ENCODE data around the gene KIRREL1. TPM values are rescaled to one million over a fixed set of nuclear protein-coding genes. Genes with fewer than 3 reads are reported as not detected.

KIRREL1 gene
- total RNA-seq, 1 donor from 2014 or later = 2.2 TPM

DNA sequence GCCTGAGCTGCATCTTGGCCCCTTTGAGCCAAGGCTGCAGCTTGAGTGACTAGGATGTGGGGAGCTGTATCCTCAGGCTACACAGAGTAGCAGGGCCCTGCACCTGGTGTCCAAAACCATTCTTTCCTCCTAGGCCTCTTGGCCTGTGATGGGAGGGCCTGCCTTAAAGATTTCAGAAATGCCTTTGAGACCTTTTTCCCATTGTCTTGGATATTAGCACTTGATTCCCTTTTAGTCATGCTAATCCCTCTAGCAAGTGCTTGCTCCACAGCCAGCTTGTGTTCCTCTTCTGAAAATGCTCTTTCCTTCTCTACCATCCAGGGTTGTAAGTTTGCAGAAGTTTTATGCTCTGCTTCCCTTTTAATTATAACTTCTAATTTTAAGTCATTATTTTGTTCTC lies 21.7 kb upstream of the KIRREL1 start:
- no peak for DNase-seq (ENCODE audit: low spot score)
- no peak for ATAC-seq

GRCh38 chr1:157975228-157975950 lies 18.1 kb upstream of the KIRREL1 start:
- DNase-seq (ENCODE audit: low spot score) = no peak
- no peak for ATAC-seq

DNA sequence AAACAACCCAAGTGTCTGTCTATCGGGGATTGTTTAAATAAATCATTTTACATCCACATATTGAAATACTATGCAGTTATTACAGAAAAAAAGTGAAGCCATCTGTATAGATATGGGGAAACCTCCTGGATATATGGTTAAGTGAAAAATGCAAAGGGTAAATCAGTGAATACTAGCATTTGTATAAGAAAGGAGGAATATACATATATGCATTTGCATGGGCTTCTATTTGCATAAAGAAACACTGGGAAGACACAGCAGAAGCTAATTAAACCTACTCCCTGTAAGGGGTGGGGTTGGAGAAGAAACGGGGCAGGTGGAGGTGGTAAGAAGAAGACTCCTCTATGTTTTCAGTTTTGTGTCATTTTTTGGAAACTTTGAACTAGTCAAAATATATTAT lies 16.6 kb upstream of the KIRREL1 start:
- ATAC-seq (no peak), DNase-seq (ENCODE audit: low spot score) (no peak)

DNA sequence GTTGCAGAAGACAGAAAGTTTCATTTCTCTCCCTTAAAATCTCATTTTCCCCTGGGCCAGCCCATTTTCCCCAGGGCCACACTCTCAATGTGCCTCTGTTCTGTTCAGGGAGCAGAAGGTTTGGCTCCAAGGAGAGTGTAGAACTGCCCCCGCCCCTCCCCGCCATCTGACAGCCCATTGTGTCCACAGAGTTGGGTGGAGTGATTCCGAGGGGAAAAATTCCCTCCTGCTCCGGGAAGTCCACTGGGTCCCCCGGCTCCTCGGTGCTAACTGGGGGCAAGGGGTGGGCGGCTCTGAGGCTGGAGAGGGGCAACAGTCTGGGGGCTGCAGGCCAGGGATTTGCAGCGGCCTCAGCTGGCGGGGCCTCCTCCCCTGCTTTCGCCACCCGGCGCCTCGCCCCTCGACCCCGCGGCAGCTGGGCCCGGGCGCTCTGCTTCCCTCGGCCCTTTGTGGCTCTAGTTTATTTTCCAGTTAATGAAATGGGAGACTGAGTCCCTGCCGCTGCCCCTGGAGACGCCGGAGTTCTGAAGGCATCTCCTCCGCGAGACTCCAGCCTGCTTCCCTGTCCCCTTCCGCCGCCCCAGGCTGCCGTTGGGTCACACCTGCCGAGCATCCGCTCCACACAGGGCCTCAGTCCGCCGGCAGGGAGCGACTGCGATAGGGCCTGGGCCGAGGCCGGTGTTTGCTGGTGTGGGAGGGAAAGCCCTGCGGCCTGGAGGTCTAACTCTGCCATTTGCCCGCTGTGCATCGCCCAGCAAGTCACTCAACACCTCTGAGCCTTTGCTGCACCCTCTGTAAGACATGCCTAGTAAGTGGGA lies 14.7 kb upstream of the KIRREL1 start:
- no peak for ATAC-seq
- DNase-seq (ENCODE audit: low spot score) = no peak

DNA sequence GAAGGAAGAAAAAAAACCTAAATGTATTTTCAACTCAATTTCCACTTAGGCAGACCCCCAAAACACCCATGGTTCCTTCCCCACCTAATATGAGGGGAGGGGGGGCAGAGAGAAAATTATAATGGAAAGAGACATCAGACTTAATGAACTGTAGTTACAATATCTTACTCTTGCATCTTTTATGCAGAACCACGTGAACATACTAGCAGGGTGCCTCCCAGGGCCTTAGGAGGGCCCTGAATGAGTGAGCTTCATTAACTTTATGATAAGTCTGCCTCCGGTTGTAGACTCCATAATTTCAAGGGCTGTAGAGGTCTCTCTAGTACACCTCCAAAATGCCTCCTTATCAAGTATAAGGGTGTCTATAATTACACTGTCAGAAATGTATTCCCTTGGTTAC lies 11.3 kb upstream of the KIRREL1 start:
- ATAC-seq = no peak
- DNase-seq (ENCODE audit: low spot score) = no peak

- DNase-seq (ENCODE audit: low spot score) (no peak), ATAC-seq (no peak)
Observed at GRCh38 chr1:157983787-157984186, 9.7 kb upstream of the KIRREL1 start.

DNA sequence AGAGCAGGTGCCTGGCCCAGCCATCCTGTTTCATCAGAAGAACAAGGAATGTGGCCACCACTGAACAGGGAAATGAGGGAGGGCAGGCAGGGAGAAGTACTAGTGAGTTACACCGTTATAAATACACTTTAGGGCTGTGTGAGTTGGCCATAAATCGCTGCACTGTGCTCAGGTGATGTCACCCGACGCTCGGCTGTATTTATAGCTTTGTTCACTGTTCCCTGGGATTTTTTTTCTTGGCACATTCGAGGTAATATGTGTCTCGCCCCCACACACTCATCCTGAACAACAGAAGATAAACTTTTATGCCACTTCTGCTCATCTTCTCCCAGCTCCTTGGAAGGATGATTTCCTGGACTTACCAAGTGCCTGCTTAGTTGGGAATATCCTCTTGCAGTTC lies 9.0 kb upstream of the KIRREL1 start:
- DNase-seq (ENCODE audit: low spot score) = no peak
- no peak for ATAC-seq

DNA sequence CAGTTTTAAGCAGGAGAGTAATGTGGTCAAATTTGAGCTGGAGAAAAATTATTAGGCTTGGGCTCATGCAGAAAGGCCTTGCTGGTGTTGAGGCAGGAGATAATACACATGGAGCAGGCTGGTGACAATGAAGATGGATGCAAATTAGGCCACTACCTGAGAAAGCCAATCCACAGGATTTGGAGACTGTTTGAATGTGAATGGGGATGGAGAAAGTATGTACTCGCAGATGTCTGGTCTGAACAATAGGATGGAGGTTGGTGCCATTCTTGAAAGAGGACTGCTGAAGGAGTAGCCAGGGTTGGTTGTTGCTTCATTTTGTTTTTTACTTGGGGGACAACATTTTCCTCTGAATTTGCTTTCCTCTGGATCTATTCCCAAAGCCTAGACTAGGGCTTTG lies 8.0 kb upstream of the KIRREL1 start:
- ATAC-seq (no peak), DNase-seq (ENCODE audit: low spot score) (no peak)

GRCh38 chr1:157988002-157988401 lies 5.4 kb upstream of the KIRREL1 start:
- ATAC-seq = no peak
- DNase-seq (ENCODE audit: low spot score) = no peak

GRCh38 chr1:157992031-157992832 lies 1.2 kb upstream of the KIRREL1 start:
- ATAC-seq (peak; percentile 87), DNase-seq (ENCODE audit: low spot score) (peak; percentile 61)

DNA sequence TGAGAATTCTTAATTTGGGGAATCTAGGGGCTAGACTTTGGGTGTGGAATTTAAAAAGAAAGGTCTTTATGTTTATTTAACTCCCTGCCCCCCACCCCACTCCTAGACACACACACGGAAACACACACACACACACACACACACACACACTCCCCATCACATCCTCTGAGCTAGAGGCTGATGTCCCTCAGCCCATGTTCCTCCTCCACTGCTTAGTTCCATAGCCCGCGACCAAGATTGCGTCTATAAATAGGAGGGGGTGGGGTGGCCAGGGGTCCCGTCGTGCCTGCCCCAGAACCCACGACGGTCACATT lies 655 bp upstream of the KIRREL1 start:
- ATAC-seq (no peak), DNase-seq (ENCODE audit: low spot score) (no peak)

DNA sequence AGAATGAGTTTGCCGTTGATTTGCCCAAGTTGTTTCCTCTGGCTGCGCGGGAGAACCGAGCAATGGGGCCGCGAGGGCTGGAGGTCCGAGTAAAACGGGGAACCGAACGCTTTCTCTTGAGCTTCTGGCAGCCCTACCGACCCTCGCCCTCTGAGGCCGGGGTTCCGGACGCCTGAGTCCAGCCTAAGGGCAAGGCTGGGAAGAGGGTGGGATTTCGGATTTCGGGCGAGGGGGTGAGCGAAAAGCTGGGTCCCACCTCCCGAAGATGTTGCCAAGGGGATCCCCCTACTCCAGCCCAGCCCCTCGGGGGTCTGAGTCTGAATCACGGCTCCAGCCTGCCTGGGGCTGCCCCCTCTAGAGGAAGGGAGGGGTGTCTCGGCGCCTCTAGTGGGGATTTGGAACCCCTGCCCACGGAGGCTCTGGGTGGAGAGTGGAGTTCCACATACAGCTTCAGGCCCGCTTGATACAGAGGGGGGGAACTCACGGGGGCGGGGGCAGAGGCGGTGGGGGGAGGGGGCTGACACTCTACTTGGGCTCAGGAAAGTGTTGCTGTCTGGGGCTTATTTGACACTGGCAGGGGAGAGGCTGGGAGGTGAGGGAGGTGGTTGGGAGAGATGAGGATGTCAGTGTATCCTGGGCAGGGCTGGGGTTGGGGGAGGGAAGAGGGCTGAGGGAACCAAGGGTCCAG lies 617 bp downstream of the KIRREL1 start:
- DNase-seq (ENCODE audit: low spot score) = no peak
- no peak for ATAC-seq

GRCh38 chr1:157994704-157995582 lies 1.5 kb downstream of the KIRREL1 start:
- DNase-seq (ENCODE audit: low spot score) (no peak), ATAC-seq (no peak)

DNA sequence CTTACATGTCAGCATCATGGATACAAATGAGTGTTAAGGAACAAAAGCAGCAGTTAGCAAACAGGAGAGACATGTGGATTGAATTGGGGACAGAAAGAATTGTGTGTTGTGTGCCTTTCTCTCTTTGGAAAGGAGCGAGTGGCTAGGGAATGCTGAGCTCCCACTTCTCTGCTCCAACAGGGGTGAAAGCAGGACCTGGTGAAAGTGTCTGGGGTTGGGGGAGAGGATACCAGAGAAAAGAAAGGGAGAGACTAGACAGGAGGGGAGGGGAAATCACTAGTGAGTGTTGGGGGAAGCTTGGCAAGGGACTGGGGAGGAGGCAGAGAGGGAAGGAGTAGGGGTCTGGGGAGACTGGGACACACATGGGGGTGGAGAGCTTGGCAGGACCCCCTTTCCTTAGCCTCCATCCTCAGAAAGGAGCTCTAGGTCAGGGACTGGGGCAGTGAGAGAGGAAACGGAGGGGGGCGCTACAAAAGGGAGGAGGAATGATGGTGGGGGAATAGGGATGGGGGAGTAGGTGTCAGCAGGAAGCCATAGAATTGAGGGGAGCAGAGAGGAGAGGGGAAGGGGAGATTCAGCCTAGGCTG lies 2.2 kb downstream of the KIRREL1 start:
- no peak for DNase-seq (ENCODE audit: low spot score)
- no peak for ATAC-seq

DNA sequence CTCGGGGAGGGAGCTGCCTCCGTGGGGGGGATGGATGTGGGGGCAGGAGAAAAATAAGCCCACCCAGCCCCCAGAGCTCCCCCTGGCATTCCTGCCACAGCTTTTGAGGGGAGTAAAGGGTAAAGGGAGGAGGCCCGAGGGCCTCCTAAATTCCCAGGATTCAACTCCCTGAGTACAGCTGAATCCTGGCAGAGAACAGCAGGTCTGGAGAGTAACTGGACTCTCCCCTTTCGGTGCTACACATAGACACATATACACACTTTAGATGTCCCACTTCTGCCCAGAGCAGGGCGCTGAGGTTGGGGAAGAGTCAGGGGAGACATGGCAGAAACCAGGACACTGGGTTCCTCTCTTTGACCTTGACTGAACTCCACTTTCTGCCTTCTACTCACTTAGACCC lies 3.0 kb downstream of the KIRREL1 start:
- ATAC-seq = no peak
- no peak for DNase-seq (ENCODE audit: low spot score)

DNA sequence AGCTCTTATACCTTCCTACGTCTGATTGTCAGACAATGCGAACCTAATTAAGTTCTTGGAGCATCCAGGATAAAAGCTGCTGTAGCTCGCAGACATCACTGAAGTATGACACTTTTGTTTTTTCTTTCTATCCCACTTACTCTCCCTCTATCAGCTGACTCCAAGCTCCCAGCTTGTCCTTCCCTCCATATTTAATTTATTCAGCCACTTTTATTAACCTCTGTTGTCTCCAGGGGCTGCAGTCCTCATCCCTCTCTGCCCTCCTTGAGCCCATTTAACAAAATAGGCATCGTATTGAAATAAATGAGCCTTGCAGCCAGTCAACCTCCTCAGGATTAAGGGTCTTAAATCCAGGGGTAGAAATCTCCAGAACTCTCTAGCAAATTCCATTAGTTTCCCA lies 7.1 kb downstream of the KIRREL1 start:
- no peak for DNase-seq (ENCODE audit: low spot score)
- ATAC-seq = no peak

DNA sequence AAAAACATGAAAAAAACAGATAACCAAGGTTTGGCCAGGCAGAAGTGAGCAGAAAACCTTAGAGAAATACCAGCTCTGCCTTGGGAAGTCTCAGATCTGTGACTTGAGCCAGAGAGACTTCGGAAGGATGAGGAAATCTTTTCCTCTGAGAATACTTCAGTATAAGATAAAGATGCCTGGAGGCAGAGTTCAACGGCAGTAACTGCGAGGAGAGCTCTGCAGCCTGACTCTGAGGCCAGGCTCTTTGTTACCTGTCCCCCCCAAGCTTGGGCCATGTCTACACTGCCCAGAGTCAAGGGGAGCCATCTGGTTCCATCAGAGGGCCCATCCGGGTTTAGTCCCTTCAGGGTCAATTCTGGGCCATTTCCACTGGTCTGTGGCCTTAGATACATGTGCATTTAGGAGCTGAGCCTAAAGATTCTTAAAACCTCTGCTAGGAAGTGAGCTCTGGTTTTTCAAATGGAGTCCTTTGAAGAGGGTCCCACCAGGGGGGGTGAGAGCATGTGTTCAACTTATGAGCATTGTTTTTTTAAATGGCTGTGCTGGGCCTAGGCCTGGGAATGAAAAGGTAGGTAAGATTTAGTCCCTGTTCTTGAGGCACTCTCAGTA lies 8.7 kb downstream of the KIRREL1 start:
- no peak for ATAC-seq
- no peak for DNase-seq (ENCODE audit: low spot score)

- DNase-seq (ENCODE audit: low spot score) (no peak), ATAC-seq (no peak)
Observed at GRCh38 chr1:158002631-158003405, 9.4 kb downstream of the KIRREL1 start.

- DNase-seq (ENCODE audit: low spot score) (no peak), ATAC-seq (no peak)
Observed at GRCh38 chr1:158003406-158003800, 10.0 kb downstream of the KIRREL1 start.

Measured in left lobe of liver (tissue), 2 donors.